ENCODE measurements around the gene CLMN.

The CLMN gene

GRCh38 chr14:95300002-95300696 lies 19.6 kb downstream of the CLMN start:
- DNase-seq (ENCODE audit: low read depth) = no peak
- TF ChIP-seq, protein P1, sequence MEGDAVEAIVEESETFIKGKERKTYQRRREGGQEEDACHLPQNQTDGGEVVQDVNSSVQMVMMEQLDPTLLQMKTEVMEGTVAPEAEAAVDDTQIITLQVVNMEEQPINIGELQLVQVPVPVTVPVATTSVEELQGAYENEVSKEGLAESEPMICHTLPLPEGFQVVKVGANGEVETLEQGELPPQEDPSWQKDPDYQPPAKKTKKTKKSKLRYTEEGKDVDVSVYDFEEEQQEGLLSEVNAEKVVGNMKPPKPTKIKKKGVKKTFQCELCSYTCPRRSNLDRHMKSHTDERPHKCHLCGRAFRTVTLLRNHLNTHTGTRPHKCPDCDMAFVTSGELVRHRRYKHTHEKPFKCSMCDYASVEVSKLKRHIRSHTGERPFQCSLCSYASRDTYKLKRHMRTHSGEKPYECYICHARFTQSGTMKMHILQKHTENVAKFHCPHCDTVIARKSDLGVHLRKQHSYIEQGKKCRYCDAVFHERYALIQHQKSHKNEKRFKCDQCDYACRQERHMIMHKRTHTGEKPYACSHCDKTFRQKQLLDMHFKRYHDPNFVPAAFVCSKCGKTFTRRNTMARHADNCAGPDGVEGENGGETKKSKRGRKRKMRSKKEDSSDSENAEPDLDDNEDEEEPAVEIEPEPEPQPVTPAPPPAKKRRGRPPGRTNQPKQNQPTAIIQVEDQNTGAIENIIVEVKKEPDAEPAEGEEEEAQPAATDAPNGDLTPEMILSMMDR (IDR thresholded peaks at IDR 0.05; ENCODE audit: low read length, missing control alignments) = no peak
- no peak overlapping the region for H3K4me3 ChIP-seq (replicated peaks; ENCODE audit: low read depth, low read length)

GRCh38 chr14:95299271-95299670 lies 20.4 kb downstream of the CLMN start:
- TF ChIP-seq, protein P1 (IDR thresholded peaks at IDR 0.05; ENCODE audit: low read length, missing control alignments) = no peak
- H3K4me3 ChIP-seq (replicated peaks; ENCODE audit: low read depth, low read length) = no peak overlapping the region
- DNase-seq (ENCODE audit: low read depth) = no peak

DNA sequence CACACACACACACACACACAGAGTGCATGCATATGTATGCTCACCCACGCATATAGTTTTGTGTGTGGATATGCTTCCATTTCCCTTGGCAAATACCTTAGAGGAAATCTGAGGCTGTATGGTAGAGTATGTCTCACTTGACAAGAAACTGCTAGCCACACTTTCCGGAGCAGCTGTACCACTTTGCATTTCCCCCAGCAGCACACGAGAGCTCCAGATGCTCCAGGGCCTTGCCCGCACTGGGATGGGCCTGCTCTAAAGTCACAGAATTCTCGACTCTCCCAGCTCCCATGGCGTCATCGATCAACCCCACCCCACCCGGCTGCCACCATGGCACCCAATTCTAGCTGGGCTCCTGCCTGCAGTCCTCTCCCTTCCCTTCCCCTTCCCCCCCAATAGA lies 21.9 kb downstream of the CLMN start:
- DNase-seq (ENCODE audit: low read depth) = no peak
- H3K4me3 ChIP-seq (replicated peaks; ENCODE audit: low read depth, low read length) = no peak overlapping the region
- TF ChIP-seq, protein P1 (IDR thresholded peaks at IDR 0.05; ENCODE audit: low read length, missing control alignments) = no peak

DNA sequence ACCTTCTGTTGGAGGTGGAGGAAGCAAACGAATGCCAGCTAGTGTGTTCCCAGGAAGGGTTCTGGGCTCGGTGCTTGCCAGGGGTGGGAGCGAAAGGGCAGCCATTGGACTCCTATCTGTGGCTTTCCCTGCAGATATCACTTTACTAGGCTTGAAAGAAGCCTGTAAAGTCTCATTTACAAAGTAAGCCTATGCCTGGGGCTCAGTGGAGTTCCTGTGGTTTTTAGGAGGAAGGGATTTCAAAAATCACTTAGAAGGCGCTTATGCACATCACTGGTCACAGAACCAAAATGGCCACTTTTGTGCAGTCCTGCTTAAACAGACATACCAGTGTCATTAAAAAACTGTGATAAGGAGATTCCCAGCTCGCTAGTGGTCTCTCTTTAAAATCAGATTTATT lies 22.7 kb downstream of the CLMN start:
- no peak overlapping the region for H3K4me3 ChIP-seq (replicated peaks; ENCODE audit: low read depth, low read length)
- DNase-seq (ENCODE audit: low read depth) = no peak
- TF ChIP-seq, protein P1 (IDR thresholded peaks at IDR 0.05; ENCODE audit: low read length, missing control alignments) = no peak

DNA sequence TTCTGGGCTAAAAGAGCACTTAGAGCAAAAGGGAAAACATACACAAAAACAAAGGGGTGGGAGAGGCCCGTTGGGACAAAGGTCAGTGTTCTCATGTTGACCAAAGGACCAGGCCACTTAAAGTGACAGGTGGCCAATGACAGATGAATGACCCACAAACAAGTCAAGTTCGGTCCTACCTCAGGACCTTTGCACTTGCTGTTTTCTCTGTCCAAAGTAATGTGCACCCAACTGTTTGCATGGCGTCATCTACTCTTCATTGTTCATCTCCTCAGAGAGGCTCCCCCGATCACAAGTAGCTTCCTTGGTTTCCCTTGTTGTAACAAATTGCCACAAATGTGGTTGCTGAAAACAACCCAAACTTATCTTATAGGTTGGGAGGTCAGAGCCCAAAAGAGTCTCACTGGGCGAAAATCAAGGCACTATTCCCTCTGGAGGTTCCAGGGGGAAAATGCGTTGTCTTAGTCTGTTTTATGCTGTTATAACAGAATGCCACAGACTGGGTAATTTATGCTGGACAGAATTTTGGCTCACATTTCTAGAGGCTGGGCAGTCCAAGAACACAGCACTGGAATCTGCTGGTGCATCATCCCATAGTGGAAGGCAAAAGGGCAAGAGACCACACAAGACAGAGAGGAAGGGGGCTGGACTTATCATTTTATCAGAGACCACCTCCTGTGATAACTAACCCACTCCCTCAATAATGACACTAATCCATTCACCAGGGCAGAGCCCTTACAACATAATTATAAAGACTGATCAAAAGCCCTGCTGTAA lies 23.9 kb downstream of the CLMN start:
- no peak for DNase-seq (ENCODE audit: low read depth)
- TF ChIP-seq, protein P1 (IDR thresholded peaks at IDR 0.05; ENCODE audit: low read length, missing control alignments) = no peak
- H3K4me3 ChIP-seq (replicated peaks; ENCODE audit: low read depth, low read length) = no peak overlapping the region

DNA sequence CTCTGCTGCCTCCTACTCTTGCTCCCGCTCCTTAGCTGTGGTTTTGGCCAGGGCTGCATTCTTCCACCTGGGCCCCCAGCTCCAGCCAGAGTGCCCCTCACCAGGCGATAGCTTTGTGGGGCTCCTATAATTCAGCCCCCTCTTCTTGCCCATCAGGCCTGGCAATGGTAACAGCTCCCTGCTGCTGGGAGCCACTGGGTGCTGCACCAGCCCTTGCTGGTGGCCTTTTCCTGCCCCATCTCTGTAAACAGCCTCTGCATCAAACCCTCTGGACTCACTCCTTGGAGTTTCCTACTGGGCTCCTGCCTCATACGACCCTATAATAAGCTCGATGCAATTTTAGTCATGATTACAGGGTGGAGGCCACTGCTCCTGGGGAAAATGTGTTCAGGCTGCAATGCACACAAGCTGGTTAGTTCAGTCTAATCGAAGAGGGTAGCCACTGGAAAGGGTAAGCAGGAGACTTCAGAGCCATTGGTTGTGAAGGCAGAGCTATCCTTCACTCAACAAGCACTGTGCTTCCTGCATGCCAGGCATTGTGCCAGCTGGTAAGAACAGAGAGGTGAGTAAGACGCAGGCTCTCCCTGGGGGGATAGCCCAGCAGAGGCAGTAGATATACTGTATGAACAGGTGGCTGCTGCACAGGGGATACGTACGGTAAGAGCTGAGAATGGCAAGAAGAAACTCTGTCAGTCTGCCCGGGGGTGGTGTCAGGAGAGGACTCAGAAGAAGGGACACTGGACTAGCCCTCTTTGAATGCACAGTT lies 24.7 kb downstream of the CLMN start:
- TF ChIP-seq, protein P1 (IDR thresholded peaks at IDR 0.05; ENCODE audit: low read length, missing control alignments) = no peak
- peak; percentile 31 for DNase-seq (ENCODE audit: low read depth)

More for the DNA sequence above, 24.7 kb downstream of the CLMN start:
- no peak overlapping the region for H3K4me3 ChIP-seq (replicated peaks; ENCODE audit: low read depth, low read length)
